Kasumi-1 (cell line): ENCODE data around the gene PRDM15.

Source experiments
- DNase-seq, 2 experiments: peaks; one replicate each; lab custom pipeline; 2025; lab: John Stamatoyannopoulos, UW

The PRDM15 gene, protein sequence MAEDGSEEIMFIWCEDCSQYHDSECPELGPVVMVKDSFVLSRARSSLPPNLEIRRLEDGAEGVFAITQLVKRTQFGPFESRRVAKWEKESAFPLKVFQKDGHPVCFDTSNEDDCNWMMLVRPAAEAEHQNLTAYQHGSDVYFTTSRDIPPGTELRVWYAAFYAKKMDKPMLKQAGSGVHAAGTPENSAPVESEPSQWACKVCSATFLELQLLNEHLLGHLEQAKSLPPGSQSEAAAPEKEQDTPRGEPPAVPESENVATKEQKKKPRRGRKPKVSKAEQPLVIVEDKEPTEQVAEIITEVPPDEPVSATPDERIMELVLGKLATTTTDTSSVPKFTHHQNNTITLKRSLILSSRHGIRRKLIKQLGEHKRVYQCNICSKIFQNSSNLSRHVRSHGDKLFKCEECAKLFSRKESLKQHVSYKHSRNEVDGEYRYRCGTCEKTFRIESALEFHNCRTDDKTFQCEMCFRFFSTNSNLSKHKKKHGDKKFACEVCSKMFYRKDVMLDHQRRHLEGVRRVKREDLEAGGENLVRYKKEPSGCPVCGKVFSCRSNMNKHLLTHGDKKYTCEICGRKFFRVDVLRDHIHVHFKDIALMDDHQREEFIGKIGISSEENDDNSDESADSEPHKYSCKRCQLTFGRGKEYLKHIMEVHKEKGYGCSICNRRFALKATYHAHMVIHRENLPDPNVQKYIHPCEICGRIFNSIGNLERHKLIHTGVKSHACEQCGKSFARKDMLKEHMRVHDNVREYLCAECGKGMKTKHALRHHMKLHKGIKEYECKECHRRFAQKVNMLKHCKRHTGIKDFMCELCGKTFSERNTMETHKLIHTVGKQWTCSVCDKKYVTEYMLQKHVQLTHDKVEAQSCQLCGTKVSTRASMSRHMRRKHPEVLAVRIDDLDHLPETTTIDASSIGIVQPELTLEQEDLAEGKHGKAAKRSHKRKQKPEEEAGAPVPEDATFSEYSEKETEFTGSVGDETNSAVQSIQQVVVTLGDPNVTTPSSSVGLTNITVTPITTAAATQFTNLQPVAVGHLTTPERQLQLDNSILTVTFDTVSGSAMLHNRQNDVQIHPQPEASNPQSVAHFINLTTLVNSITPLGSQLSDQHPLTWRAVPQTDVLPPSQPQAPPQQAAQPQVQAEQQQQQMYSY

GRCh38 chr21:41879190-41879998 lies at the start of gene PRDM15:
Gene PRDM15, minus strand, starts transcription at chr21:41879344. Its CDS starts 18,981 bp downstream, at chr21:41860363.
- peak; percentile 59 to 60 for DNase-seq

GRCh38 chr21:41928621-41929220 lies 49.6 kb upstream of the PRDM15 start:
- DNase-seq = peak; percentile 26 to 37

DNA sequence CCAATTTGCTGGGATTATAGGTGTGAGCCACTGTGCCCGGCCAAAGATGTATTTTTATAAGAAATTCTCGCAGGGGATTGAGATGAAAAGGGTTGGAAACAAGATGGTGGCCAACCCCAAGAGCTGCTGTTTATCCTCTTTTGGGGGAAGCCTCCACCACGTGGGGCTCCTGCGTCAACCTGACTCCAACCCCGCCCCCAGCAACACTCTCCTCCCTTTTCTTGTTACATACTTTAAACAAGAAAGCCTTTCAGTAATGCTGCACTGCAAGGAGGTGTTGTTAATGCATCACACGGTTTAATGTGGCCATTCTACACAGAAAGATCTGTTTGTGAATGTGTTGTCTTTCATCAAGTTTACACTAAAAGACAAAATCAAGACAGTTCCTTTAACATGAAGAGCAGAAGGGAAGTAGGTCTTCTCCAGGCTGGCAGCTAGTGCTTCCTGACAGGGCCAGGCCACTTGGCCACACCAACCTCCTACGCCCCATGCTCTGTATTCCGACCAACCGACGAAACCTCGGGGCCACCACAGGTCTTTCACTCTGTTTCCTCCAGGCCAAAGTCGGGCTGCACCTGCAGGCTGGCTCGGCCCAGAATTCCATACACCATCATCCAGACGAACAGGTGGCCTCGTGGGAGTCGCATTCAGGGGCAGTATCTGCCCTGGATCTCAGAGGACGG lies 48.7 kb upstream of the PRDM15 start:
- DNase-seq = peak; percentile 53 to 59

- no peak for DNase-seq
These were observed 47.6 kb upstream of the PRDM15 start for GRCh38 chr21:41926807-41927171.

GRCh38 chr21:41926117-41926806 lies 47.1 kb upstream of the PRDM15 start:
- peak; percentile 68 to 79 for DNase-seq

DNA sequence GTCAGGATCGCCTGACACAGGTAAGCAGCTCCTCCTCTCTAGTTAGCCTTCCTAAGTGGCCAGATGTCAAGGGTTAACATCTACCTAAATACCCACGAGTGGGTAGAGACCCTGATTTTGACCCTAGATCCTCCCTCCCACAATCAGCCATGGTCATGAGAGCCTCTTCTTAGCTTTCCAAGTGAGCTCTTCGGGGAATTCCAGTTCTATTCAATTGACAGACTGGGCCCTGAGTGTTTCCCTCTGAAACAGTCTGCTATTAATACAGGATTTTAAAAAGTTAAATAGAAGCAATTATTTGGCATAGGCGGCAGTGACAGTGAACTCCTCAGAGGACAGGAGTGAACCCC lies 46.6 kb upstream of the PRDM15 start:
- DNase-seq = no peak

GRCh38 chr21:41924368-41924754 lies 45.2 kb upstream of the PRDM15 start:
- no peak for DNase-seq

- DNase-seq = no peak
These were observed 44.7 kb upstream of the PRDM15 start for GRCh38 chr21:41923631-41924367.

GRCh38 chr21:41923186-41923585 lies 44.0 kb upstream of the PRDM15 start:
- DNase-seq = no peak

GRCh38 chr21:41921021-41921420 lies 41.9 kb upstream of the PRDM15 start:
- DNase-seq = peak; percentile 45 to 70

DNA sequence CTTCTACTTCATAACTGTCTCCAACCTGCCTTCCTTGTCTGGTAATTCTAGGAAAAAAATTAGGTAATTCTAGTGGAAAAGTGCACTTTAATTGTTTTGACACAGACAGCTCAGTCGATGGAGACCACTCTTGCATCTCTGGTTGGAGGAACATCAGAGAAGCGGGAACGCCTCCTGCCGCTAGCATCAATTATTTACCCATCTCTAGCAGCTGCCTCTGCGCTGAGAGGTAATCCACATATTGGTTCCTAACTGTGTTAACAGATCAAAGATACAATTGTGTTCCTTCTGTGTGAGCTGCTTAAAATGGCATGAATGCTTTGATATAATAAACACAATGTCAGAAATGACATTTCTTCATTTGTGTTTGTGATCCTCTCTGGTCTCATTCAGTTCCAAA lies 41.3 kb upstream of the PRDM15 start:
- DNase-seq = no peak

- no peak for DNase-seq
These were observed 40.7 kb upstream of the PRDM15 start for GRCh38 chr21:41919666-41920398.

DNA sequence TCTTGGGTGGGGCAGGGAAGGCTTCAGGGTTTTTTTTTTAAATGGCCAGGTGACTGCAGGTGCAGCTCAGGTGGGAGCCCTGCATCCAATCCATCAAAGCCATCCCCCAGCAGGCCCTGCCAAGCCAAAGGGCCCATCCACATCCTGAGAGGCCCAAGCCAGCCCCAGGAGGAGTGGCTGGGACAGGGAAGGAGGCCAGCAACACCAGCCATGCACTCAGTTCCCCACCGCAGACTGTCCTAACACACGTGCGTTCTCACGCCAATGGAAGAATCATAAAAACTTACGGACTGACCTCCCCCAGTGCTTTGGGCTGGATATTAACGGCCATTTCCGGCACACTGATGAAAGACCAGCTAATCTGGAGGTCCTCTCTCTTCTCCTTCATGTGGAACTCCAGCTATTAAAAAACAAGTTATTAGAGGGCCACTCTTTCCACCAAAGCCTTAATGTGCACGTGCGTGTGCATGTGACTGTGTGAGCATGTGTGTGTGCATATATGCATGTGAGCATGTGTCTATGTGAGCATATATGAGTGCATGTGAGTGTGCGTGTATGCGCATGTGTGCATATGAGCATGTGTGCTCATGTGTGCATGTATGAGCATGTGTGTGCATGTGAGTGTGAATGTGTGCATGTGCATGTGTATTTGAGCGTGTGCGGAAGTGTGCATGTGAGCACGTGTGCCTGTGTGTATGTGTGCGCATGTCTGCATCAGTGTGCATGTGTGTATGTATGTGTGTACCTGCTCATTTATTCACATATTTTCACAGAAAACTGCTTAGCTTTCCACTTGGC lies 39.6 kb upstream of the PRDM15 start:
- no peak for DNase-seq

DNA sequence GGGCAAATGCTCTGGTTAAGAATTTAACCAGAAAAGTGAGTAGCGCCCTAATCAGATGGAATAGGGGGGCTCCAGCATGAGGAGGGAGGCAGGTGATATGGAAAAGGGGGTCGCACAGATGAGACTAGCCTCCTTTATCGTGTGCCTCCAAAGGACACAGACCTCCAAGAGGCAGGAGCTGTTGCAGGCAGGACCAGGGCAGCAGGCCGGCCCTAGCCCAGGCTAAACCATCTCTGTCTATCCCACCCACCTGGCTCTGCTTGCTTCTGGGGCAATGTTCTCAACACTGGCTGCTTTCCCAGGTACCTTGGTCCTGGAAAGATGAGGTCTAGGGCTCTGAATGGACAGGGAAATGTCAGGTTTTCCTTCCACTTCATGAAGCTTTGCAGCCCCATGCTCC lies 38.4 kb upstream of the PRDM15 start:
- DNase-seq = no peak

GRCh38 chr21:41916888-41917433 lies 37.8 kb upstream of the PRDM15 start:
- no peak for DNase-seq

- no peak for DNase-seq
These were observed 35.8 kb upstream of the PRDM15 start for GRCh38 chr21:41914965-41915364.

DNA sequence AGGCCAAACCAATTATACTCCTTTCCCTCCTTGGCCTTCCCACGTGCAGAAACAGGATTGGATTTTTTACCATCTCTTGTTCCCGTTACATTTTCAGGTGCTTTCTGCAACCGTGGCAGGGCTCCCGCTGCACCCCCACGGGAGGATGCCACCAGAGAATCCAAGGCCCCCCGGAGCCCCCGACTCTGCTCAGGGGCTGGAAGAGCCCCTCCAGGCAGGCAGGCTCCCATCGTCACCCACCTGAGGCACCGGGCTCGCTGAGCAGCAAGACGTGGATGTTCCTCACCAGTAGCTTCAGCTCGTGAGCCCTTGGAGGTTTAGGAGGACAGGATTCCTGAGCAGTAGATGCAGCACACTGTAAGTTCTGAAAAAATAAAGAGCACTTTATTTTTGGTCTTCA lies 35.2 kb upstream of the PRDM15 start:
- no peak for DNase-seq

DNA sequence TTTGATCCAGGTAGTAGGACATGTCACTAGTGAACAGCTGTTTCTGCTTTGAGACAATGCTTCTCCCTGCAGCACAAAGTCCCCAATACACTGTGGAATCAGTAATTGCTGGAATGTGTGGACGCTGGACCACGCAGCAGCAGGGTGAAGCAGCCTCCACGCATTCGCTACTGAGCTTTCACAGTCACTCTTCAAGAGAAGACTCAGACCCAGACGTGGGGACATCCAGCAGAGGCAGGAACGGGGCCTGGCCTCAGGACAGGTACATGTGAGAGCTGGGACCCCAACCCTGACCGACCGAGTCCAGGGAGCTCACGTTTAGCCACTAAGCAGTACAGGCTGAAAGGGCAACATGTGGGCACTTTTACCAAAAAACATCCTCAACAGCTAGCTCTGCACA lies 34.1 kb upstream of the PRDM15 start:
- DNase-seq = no peak
